H1 (cell line): ENCODE measurements around the gene C17orf107.

Experiments used
- CEBPB ChIP-seq: IDR thresholded peaks from 2 replicates; pipeline ENCODE4 v1.6.1; 2012; ENCODE audit warnings: low read depth, low read length
- CHD1 ChIP-seq: IDR thresholded peaks from 2 replicates; pipeline ENCODE4 v1.6.1; 2012; ENCODE audit warnings: low read depth, low read length, improper control_type of control experiment
- CTCF ChIP-seq, 3 experiments: IDR thresholded peaks; 1 replicate in 2 of 3; 2 replicates in 1 of 3; pipeline versions ENCODE4 v1.5.1 to v1.6.1; 2011; ENCODE audit warnings: low read length in 3 of 3, mild to moderate bottlenecking in 3 of 3, inconsistent platforms in 2 of 3, low read depth in 1 of 3, moderate library complexity in 1 of 3; ENCODE audit not compliant: insufficient read depth in 1 of 3; ENCODE audit errors: control extremely low read depth in 1 of 3
- EP300 ChIP-seq, 2 experiments: IDR thresholded peaks; 1 replicate in 1 of 2; 2 replicates in 1 of 2; pipeline ENCODE4 v1.6.1; 2011 to 2012; ENCODE audit warnings: low read depth in 2 of 2, low read length in 2 of 2, mild to moderate bottlenecking in 2 of 2, borderline replicate concordance in 1 of 2, inconsistent platforms in 1 of 2, moderate library complexity in 1 of 2
- EZH2 ChIP-seq: fragments of 200-600 bp; sonication (generic); IDR thresholded peaks from 2 replicates; pipeline ENCODE4 v1.7.1; 2012; ENCODE audit warnings: low read depth, mild to moderate bottlenecking, moderate library complexity, low read length, inconsistent platforms; ENCODE audit not compliant: severe bottlenecking
- JUND ChIP-seq: IDR thresholded peaks from 2 replicates; pipeline ENCODE4 v1.6.1; 2011; ENCODE audit warnings: mild to moderate bottlenecking, improper control_type of control experiment, low read length
- NANOG ChIP-seq: IDR thresholded peaks from 2 replicates; pipeline ENCODE4 v1.6.1; 2011; ENCODE audit warnings: low read length, low read depth, mild to moderate bottlenecking, inconsistent platforms; ENCODE audit not compliant: insufficient read depth, poor library complexity, severe bottlenecking
- POLR2AphosphoS5 ChIP-seq: IDR thresholded peaks from 2 replicates; pipeline ENCODE4 v1.6.1; 2011; ENCODE audit warnings: low read depth, low read length
- RAD21 ChIP-seq, 2 experiments: IDR thresholded peaks in 1 of 2; conservative IDR thresholded peaks in 1 of 2; 2 replicates each; pipeline ENCODE4 v1.6.1; 2011; ENCODE audit warnings: low read depth in 2 of 2, low read length in 2 of 2, improper control_type of control experiment in 1 of 2, inconsistent platforms in 1 of 2, mild to moderate bottlenecking in 1 of 2, moderate library complexity in 1 of 2
- SP2 ChIP-seq: IDR thresholded peaks from 2 replicates; pipeline ENCODE4 v1.6.1; 2012; ENCODE audit warnings: mild to moderate bottlenecking, low read length, inconsistent platforms
- TEAD4 ChIP-seq: IDR thresholded peaks from 2 replicates; pipeline ENCODE4 v1.6.1; 2012; ENCODE audit warnings: low read depth, low read length, inconsistent platforms, mixed read lengths
- USF2 ChIP-seq: IDR thresholded peaks from 2 replicates; pipeline ENCODE4 v1.6.1; 2011; ENCODE audit warnings: low read length, improper control_type of control experiment
- TF ChIP-seq, protein P1 (sequence below): fragments of 300-600 bp; sonication (generic); IDR thresholded peaks from 2 replicates; pipeline ENCODE4 v1.7.1; 2012; ENCODE audit warnings: low read length, moderate library complexity, mild to moderate bottlenecking, inconsistent platforms; ENCODE audit not compliant: insufficient replicate concordance

GRCh38 chr17:4872786-4873185 is 26.6 kb upstream of the C17orf107 start:
- TF ChIP-seq CTCF (IDR thresholded peaks at IDR 0.05; ENCODE audit: control extremely low read depth in 1 of 3, insufficient read depth in 1 of 3, low read depth in 1 of 3, low read length in 3 of 3) (no peak), EZH2 (no peak), USF2 (no peak), JUND (no peak), SP2 (no peak), NANOG (no peak), EP300 (IDR thresholded peaks at IDR 0.05; ENCODE audit: borderline replicate concordance in 1 of 2, low read depth in 2 of 2, low read length in 2 of 2) (no peak), TEAD4 (no peak), CHD1 (no peak), RAD21 (IDR thresholded peaks at IDR 0.05 in 1 of 2, conservative IDR thresholded peaks at IDR 0.05 in 1 of 2; ENCODE audit: low read depth in 2 of 2, low read length in 2 of 2) (no peak), POLR2AphosphoS5 (no peak), CEBPB (no peak)
- TF ChIP-seq, protein P1, sequence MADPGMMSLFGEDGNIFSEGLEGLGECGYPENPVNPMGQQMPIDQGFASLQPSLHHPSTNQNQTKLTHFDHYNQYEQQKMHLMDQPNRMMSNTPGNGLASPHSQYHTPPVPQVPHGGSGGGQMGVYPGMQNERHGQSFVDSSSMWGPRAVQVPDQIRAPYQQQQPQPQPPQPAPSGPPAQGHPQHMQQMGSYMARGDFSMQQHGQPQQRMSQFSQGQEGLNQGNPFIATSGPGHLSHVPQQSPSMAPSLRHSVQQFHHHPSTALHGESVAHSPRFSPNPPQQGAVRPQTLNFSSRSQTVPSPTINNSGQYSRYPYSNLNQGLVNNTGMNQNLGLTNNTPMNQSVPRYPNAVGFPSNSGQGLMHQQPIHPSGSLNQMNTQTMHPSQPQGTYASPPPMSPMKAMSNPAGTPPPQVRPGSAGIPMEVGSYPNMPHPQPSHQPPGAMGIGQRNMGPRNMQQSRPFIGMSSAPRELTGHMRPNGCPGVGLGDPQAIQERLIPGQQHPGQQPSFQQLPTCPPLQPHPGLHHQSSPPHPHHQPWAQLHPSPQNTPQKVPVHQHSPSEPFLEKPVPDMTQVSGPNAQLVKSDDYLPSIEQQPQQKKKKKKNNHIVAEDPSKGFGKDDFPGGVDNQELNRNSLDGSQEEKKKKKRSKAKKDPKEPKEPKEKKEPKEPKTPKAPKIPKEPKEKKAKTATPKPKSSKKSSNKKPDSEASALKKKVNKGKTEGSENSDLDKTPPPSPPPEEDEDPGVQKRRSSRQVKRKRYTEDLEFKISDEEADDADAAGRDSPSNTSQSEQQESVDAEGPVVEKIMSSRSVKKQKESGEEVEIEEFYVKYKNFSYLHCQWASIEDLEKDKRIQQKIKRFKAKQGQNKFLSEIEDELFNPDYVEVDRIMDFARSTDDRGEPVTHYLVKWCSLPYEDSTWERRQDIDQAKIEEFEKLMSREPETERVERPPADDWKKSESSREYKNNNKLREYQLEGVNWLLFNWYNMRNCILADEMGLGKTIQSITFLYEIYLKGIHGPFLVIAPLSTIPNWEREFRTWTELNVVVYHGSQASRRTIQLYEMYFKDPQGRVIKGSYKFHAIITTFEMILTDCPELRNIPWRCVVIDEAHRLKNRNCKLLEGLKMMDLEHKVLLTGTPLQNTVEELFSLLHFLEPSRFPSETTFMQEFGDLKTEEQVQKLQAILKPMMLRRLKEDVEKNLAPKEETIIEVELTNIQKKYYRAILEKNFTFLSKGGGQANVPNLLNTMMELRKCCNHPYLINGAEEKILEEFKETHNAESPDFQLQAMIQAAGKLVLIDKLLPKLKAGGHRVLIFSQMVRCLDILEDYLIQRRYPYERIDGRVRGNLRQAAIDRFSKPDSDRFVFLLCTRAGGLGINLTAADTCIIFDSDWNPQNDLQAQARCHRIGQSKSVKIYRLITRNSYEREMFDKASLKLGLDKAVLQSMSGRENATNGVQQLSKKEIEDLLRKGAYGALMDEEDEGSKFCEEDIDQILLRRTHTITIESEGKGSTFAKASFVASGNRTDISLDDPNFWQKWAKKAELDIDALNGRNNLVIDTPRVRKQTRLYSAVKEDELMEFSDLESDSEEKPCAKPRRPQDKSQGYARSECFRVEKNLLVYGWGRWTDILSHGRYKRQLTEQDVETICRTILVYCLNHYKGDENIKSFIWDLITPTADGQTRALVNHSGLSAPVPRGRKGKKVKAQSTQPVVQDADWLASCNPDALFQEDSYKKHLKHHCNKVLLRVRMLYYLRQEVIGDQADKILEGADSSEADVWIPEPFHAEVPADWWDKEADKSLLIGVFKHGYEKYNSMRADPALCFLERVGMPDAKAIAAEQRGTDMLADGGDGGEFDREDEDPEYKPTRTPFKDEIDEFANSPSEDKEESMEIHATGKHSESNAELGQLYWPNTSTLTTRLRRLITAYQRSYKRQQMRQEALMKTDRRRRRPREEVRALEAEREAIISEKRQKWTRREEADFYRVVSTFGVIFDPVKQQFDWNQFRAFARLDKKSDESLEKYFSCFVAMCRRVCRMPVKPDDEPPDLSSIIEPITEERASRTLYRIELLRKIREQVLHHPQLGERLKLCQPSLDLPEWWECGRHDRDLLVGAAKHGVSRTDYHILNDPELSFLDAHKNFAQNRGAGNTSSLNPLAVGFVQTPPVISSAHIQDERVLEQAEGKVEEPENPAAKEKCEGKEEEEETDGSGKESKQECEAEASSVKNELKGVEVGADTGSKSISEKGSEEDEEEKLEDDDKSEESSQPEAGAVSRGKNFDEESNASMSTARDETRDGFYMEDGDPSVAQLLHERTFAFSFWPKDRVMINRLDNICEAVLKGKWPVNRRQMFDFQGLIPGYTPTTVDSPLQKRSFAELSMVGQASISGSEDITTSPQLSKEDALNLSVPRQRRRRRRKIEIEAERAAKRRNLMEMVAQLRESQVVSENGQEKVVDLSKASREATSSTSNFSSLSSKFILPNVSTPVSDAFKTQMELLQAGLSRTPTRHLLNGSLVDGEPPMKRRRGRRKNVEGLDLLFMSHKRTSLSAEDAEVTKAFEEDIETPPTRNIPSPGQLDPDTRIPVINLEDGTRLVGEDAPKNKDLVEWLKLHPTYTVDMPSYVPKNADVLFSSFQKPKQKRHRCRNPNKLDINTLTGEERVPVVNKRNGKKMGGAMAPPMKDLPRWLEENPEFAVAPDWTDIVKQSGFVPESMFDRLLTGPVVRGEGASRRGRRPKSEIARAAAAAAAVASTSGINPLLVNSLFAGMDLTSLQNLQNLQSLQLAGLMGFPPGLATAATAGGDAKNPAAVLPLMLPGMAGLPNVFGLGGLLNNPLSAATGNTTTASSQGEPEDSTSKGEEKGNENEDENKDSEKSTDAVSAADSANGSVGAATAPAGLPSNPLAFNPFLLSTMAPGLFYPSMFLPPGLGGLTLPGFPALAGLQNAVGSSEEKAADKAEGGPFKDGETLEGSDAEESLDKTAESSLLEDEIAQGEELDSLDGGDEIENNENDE, result no peak
